HS-5 (cell line): Measurements from ENCODE around the gene DDR2.
A peak's percentile ranks its signal among the peaks of the same experiment; 100 is the strongest.

Source experiments
- DNase-seq: peaks from one replicate; pipeline ENCODE4 v3.0.0-alpha.2; 2012; ENCODE audit warnings: low read depth

The DDR2 gene

GRCh38 chr1:162629651-162630050 lies 2.6 kb upstream of the DDR2 start:
- peak; percentile 74 for DNase-seq

- no peak for DNase-seq
Measured at GRCh38 chr1:162631546-162632191, 595 bp upstream of the DDR2 start.

GRCh38 chr1:162632698-162633080 lies 425 bp downstream of the DDR2 start:
- no peak for DNase-seq

- DNase-seq = no peak
Measured at GRCh38 chr1:162633081-162633762, 958 bp downstream of the DDR2 start.

- no peak for DNase-seq
Measured at GRCh38 chr1:162635418-162635817, 3.2 kb downstream of the DDR2 start.

GRCh38 chr1:162639718-162640117 lies 7.5 kb downstream of the DDR2 start:
- DNase-seq = no peak

GRCh38 chr1:162641114-162641513 lies 8.8 kb downstream of the DDR2 start:
- DNase-seq = no peak

- no peak for DNase-seq
Measured at GRCh38 chr1:162644986-162645314, 12.7 kb downstream of the DDR2 start.

GRCh38 chr1:162645666-162646065 lies 13.4 kb downstream of the DDR2 start:
- no peak for DNase-seq

GRCh38 chr1:162649583-162649982 lies 17.3 kb downstream of the DDR2 start:
- DNase-seq = no peak

GRCh38 chr1:162654915-162655620 lies 22.8 kb downstream of the DDR2 start:
- no peak for DNase-seq

- DNase-seq = no peak
Measured at GRCh38 chr1:162656266-162656665, 24.0 kb downstream of the DDR2 start.

- no peak for DNase-seq
Measured at GRCh38 chr1:162660574-162660973, 28.3 kb downstream of the DDR2 start.

GRCh38 chr1:162661336-162661735 lies 29.1 kb downstream of the DDR2 start:
- no peak for DNase-seq

GRCh38 chr1:162662013-162662412 lies 29.7 kb downstream of the DDR2 start:
- DNase-seq = no peak

- DNase-seq = no peak
Measured at GRCh38 chr1:162663086-162663485, 30.8 kb downstream of the DDR2 start.

GRCh38 chr1:162663589-162664106 lies 31.4 kb downstream of the DDR2 start:
- peak; percentile 62 for DNase-seq

GRCh38 chr1:162666006-162666645 lies 33.9 kb downstream of the DDR2 start:
- DNase-seq = no peak

GRCh38 chr1:162667381-162668080 lies 35.3 kb downstream of the DDR2 start:
- DNase-seq = no peak

GRCh38 chr1:162670928-162671663 lies 38.8 kb downstream of the DDR2 start:
- peak; percentile 68 for DNase-seq

GRCh38 chr1:162671664-162672410 lies 39.6 kb downstream of the DDR2 start:
- DNase-seq = no peak
